WTC11 (cell line): Measurements from ENCODE around the gene GREB1. TPM values are rescaled to one million over a fixed set of nuclear protein-coding genes. Genes with fewer than 3 reads are reported as not detected.

Experiments used
- ATAC-seq: fragments of 200-7000 bp; cut with Tn5 transposase; 2 replicates; pipeline ENCODE4 v1.10.0; 2021; ENCODE audit warnings: mild to moderate bottlenecking, moderate library complexity
- CTCF ChIA-PET: fragments of 300-600 bp; sonication (Branson Sonifier 250); formaldehyde crosslinking; loops from one replicate; lab custom pipeline; 2021; ENCODE audit warnings: antibody characterized with exemption; lab: Charles Lee
- POLR2A ChIA-PET: fragments of 350-600 bp; sonication (Branson Sonifier 250); formaldehyde crosslinking; loops from one replicate; lab custom pipeline; 2021; ENCODE audit warnings: antibody characterized with exemption; lab: Charles Lee
- DNase-seq: peaks from one replicate; pipeline ENCODE4 v3.0.0; 2021; ENCODE audit warnings: low spot score
- H3K27ac Mint-ChIP-seq: 2 replicates; pipeline ENCODE4 v1.8.0; 2021; ENCODE audit warnings: mixed read lengths
- H3K27me3 Mint-ChIP-seq: 2 replicates; pipeline ENCODE4 v1.8.0; 2021; ENCODE audit warnings: low read depth, mild to moderate bottlenecking, moderate library complexity, mixed read lengths
- H3K36me3 Mint-ChIP-seq: 2 replicates; pipeline ENCODE4 v1.8.0; 2021; ENCODE audit warnings: mixed read lengths
- H3K4me1 Mint-ChIP-seq: 2 replicates; pipeline ENCODE4 v1.8.0; 2022; ENCODE audit warnings: mixed read lengths
- H3K4me3 Mint-ChIP-seq: 2 replicates; pipeline ENCODE4 v1.8.0; 2021; ENCODE audit warnings: mild to moderate bottlenecking, moderate library complexity, mixed read lengths
- H3K9me3 Mint-ChIP-seq: 2 replicates; pipeline ENCODE4 v1.8.0; 2021; ENCODE audit warnings: mixed read lengths
- E2F1 ChIP-seq: sonication (generic); formaldehyde crosslinking; IDR thresholded peaks from 2 replicates; pipeline ENCODE4 v1.8.0; 2022; ENCODE audit warnings: mild to moderate bottlenecking, missing genetic modification reagents
- FOXJ3 ChIP-seq: sonication (generic); formaldehyde crosslinking; IDR thresholded peaks from 2 replicates; pipeline ENCODE4 v1.9.0; 2021; ENCODE audit warnings: missing genetic modification reagents, mild to moderate bottlenecking, borderline replicate concordance
- FOXK1 ChIP-seq: sonication (generic); formaldehyde crosslinking; IDR thresholded peaks from 2 replicates; pipeline ENCODE4 v1.8.0; 2022; ENCODE audit warnings: mild to moderate bottlenecking, moderate library complexity, missing genetic modification reagents
- FOXP1 ChIP-seq: sonication (generic); formaldehyde crosslinking; IDR thresholded peaks from 2 replicates; pipeline ENCODE4 v1.8.0; 2022; ENCODE audit warnings: missing genetic modification reagents, mild to moderate bottlenecking, moderate library complexity, borderline replicate concordance
- GABPB1 ChIP-seq: sonication (generic); formaldehyde crosslinking; IDR thresholded peaks from 2 replicates; pipeline ENCODE4 v1.8.1; 2023; ENCODE audit warnings: mild to moderate bottlenecking, missing genetic modification reagents
- GTF2I ChIP-seq: fragments of 250-450 bp; sonication (Bioruptor Pico); conservative IDR thresholded peaks from 2 replicates; pipeline ENCODE4 v1.4.0; 2021; ENCODE audit warnings: mild to moderate bottlenecking
- MLX ChIP-seq: sonication (generic); formaldehyde crosslinking; IDR thresholded peaks from 2 replicates; pipeline ENCODE4 v1.8.1; 2023; ENCODE audit warnings: mild to moderate bottlenecking, missing genetic modification reagents, moderate library complexity
- SP1 ChIP-seq: sonication (generic); formaldehyde crosslinking; conservative IDR thresholded peaks from 2 replicates; pipeline ENCODE4 v1.8.1; 2022; ENCODE audit warnings: missing genetic modification reagents
- TCF7 ChIP-seq: sonication (generic); formaldehyde crosslinking; IDR thresholded peaks from 2 replicates; pipeline ENCODE4 v1.8.0; 2022; ENCODE audit warnings: mild to moderate bottlenecking, low read depth, missing genetic modification reagents, moderate library complexity
- TEAD4 ChIP-seq: sonication (generic); formaldehyde crosslinking; IDR thresholded peaks from 2 replicates; pipeline ENCODE4 v1.8.0; 2022; ENCODE audit warnings: mild to moderate bottlenecking, missing genetic modification reagents
- USF1 ChIP-seq: sonication (generic); formaldehyde crosslinking; IDR thresholded peaks from 2 replicates; pipeline ENCODE4 v1.8.0; 2022; ENCODE audit warnings: mild to moderate bottlenecking, missing genetic modification reagents
- ZBTB21 ChIP-seq: sonication (generic); formaldehyde crosslinking; IDR thresholded peaks from 2 replicates; pipeline ENCODE4 v1.8.1; 2023; ENCODE audit warnings: mild to moderate bottlenecking, missing genetic modification reagents, borderline replicate concordance
- ZMAT4 ChIP-seq: fragments of 250-450 bp; sonication (Bioruptor Pico); IDR thresholded peaks from 2 replicates; pipeline ENCODE4 v1.9.0; 2021; ENCODE audit warnings: mild to moderate bottlenecking
- ZNF121 ChIP-seq: sonication (generic); formaldehyde crosslinking; IDR thresholded peaks from 2 replicates; pipeline ENCODE4 v1.8.0; 2023; ENCODE audit warnings: missing genetic modification reagents
- total RNA-seq: library from RNA; stranded (reverse); gene quantifications from 3 replicates; pipeline ENCODE4 v1.2.3, GENCODE V29; 2021
- TF ChIP-seq, protein P1 (sequence below): sonication (generic); formaldehyde crosslinking; IDR thresholded peaks from 2 replicates; pipeline ENCODE4 v1.8.1; 2023; ENCODE audit warnings: mild to moderate bottlenecking, missing genetic modification reagents, borderline replicate concordance
- TF ChIP-seq, protein P2 (sequence below): sonication (generic); formaldehyde crosslinking; IDR thresholded peaks from 2 replicates; pipeline ENCODE4 v1.8.0; 2022; ENCODE audit warnings: missing genetic modification reagents
- TF ChIP-seq, protein P3 (sequence below): sonication (generic); formaldehyde crosslinking; IDR thresholded peaks from 2 replicates; pipeline ENCODE4 v1.8.1; 2023; ENCODE audit warnings: mild to moderate bottlenecking, missing genetic modification reagents

GREB1 gene
- total RNA-seq, 1 experiment from 2014 or later = 35.7 TPM

DNA sequence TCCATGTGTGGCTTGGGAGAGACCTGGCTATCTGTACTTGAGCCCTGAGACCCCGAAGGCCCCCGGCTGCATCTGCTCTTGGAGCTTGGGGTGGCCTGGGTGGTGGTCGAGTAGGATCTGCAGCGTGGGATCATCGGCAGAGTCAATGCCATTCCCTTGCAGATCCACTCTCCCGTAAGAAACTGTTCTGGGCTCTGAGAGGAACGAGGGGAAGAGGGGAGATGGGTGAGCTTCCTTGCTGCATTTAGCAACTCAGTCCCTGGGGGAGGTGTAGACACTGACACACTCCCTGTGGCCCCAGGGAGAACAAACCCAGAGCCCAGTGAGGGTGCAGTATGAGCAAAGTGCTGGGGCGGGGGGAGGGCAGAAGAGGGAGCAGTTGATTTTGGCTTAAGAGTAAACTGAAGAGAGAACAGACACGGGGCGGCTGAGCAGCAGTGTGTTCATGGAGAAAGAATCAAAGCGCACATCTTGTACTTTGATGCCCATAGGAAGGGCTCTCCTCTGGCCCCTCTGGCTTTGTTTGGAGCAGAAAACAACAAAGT is 8.5 kb downstream of the GREB1 start (continued):
- no peak for TF ChIP-seq E2F1
- TF ChIP-seq SP1 = no peak
- no peak for TF ChIP-seq TEAD4 (CRISPR knock-in tag)
- TF ChIP-seq FOXJ3 = no peak
- TF ChIP-seq, protein P1, sequence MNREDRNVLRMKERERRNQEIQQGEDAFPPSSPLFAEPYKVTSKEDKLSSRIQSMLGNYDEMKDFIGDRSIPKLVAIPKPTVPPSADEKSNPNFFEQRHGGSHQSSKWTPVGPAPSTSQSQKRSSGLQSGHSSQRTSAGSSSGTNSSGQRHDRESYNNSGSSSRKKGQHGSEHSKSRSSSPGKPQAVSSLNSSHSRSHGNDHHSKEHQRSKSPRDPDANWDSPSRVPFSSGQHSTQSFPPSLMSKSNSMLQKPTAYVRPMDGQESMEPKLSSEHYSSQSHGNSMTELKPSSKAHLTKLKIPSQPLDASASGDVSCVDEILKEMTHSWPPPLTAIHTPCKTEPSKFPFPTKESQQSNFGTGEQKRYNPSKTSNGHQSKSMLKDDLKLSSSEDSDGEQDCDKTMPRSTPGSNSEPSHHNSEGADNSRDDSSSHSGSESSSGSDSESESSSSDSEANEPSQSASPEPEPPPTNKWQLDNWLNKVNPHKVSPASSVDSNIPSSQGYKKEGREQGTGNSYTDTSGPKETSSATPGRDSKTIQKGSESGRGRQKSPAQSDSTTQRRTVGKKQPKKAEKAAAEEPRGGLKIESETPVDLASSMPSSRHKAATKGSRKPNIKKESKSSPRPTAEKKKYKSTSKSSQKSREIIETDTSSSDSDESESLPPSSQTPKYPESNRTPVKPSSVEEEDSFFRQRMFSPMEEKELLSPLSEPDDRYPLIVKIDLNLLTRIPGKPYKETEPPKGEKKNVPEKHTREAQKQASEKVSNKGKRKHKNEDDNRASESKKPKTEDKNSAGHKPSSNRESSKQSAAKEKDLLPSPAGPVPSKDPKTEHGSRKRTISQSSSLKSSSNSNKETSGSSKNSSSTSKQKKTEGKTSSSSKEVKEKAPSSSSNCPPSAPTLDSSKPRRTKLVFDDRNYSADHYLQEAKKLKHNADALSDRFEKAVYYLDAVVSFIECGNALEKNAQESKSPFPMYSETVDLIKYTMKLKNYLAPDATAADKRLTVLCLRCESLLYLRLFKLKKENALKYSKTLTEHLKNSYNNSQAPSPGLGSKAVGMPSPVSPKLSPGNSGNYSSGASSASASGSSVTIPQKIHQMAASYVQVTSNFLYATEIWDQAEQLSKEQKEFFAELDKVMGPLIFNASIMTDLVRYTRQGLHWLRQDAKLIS (CRISPR knock-in tag) = no peak
- TF ChIP-seq MLX (CRISPR knock-in tag) = no peak

DNA sequence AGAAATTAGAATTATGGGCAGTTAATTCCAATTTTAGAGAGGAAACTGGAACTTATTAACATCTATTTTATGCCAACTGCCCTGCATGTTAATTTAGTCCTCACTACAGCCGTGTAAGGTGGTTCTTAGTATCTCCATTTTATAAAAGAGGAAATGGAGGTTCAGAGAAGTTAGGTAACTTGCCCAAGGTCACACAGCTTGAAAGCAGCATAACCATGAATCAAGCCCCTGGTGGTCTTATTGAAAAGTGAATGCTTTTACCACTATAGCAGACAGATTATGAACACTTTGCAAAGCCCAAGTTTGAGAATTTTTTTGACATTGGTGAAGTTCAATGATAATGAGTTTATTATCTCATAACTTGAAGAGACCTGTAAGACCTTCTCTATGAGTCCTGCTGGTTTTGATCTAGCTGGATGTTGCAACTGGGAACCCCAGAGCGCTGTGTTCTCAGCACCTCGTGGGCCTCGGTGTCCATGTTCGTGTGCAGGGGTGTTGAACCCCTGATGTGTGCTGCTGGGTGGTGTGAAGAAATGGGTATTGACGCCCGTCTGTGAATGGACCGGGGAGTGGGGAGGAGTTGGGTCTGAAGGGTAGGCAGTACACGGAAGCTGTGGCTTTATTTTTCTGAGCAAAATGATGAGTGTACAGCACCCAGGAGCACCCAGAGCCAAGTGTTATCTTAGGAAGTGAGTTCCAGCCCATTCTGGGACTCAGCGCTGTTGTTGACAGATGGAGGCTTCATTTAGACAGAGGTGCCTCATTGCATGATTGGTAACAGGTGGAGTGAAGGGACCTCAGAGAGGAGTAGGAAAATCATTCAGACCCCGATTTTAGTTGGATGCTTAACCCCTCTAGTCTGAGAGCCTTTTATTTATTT is 9.7 kb downstream of the GREB1 start:
- DNase-seq (no peak), ATAC-seq (no peak)
- H3K36me3 Mint-ChIP-seq = no peaks in the 10 kb centered on the region
- ChIA-PET POLR2A (no interaction called here), CTCF (interaction anchor here (0.6 kb wide), 1 partner anchor 9 kb away, joined by 3 read pairs; no protein-coding TSS in a partner anchor)
- H3K9me3 Mint-ChIP-seq = no peaks in the 10 kb centered on the region
- H3K4me3 Mint-ChIP-seq = no peak overlapping the region
- peaks cover 60% of the 10 kb centered on the region for H3K4me1 Mint-ChIP-seq
- H3K27ac Mint-ChIP-seq = peak overlapping the region; percentile 85; the same call in 1 of the 2 replicates
- TF ChIP-seq GTF2I (CRISPR knock-in tag) = peak; percentile 59; the same call in 1 of the 2 replicates
- TF ChIP-seq GABPB1 (CRISPR knock-in tag) = 0 out of 2 replicates have a peak, but pooled peaks have one; percentile 29
- TF ChIP-seq, protein P2, sequence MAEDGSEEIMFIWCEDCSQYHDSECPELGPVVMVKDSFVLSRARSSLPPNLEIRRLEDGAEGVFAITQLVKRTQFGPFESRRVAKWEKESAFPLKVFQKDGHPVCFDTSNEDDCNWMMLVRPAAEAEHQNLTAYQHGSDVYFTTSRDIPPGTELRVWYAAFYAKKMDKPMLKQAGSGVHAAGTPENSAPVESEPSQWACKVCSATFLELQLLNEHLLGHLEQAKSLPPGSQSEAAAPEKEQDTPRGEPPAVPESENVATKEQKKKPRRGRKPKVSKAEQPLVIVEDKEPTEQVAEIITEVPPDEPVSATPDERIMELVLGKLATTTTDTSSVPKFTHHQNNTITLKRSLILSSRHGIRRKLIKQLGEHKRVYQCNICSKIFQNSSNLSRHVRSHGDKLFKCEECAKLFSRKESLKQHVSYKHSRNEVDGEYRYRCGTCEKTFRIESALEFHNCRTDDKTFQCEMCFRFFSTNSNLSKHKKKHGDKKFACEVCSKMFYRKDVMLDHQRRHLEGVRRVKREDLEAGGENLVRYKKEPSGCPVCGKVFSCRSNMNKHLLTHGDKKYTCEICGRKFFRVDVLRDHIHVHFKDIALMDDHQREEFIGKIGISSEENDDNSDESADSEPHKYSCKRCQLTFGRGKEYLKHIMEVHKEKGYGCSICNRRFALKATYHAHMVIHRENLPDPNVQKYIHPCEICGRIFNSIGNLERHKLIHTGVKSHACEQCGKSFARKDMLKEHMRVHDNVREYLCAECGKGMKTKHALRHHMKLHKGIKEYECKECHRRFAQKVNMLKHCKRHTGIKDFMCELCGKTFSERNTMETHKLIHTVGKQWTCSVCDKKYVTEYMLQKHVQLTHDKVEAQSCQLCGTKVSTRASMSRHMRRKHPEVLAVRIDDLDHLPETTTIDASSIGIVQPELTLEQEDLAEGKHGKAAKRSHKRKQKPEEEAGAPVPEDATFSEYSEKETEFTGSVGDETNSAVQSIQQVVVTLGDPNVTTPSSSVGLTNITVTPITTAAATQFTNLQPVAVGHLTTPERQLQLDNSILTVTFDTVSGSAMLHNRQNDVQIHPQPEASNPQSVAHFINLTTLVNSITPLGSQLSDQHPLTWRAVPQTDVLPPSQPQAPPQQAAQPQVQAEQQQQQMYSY (CRISPR knock-in tag) = no peak
- H3K27me3 Mint-ChIP-seq = no peaks in the 10 kb centered on the region

DNA sequence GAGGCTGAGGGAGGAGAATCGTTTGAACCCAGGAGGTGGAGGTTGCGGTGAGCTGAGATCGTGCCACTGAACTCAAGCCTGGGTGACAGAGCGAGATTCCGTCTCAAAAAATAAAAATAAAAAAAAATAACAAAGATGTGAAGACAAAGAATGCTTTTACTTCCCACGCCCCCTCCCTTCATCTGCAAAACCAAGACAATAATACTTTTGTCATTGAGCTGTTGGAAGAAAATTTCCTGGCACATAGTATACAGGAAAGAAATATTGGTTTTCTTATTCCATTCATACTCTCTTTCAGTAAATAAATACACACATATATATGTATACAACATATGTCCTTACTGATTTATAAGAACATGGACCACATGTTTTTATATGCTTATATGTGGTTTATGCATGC is 12.2 kb downstream of the GREB1 start:
- POLR2A ChIA-PET = no interaction called here
- no peak overlapping the region for H3K4me3 Mint-ChIP-seq
- TF ChIP-seq ZNF121 (CRISPR knock-in tag) (no peak), FOXP1 (CRISPR knock-in tag) (no peak), ZBTB21 (CRISPR knock-in tag) (no peak), TCF7 (CRISPR knock-in tag) (no peak), FOXK1 (no peak), ZMAT4 (CRISPR knock-in tag) (no peak), USF1 (CRISPR knock-in tag) (no peak), GABPB1 (CRISPR knock-in tag) (no peak)
- TF ChIP-seq, protein P3, sequence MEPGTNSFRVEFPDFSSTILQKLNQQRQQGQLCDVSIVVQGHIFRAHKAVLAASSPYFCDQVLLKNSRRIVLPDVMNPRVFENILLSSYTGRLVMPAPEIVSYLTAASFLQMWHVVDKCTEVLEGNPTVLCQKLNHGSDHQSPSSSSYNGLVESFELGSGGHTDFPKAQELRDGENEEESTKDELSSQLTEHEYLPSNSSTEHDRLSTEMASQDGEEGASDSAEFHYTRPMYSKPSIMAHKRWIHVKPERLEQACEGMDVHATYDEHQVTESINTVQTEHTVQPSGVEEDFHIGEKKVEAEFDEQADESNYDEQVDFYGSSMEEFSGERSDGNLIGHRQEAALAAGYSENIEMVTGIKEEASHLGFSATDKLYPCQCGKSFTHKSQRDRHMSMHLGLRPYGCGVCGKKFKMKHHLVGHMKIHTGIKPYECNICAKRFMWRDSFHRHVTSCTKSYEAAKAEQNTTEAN (CRISPR knock-in tag) = no peak

More for the DNA sequence above, 12.2 kb downstream of the GREB1 start:
- Mint-ChIP-seq H3K27ac (no peak overlapping the region), H3K9me3 (peaks cover 5% of the 10 kb centered on the region), H3K4me1 (peaks cover 53% of the 10 kb centered on the region), H3K27me3 (no peaks in the 10 kb centered on the region), H3K36me3 (peaks cover 4% of the 10 kb centered on the region; the same call in 1 of the 2 replicates)
- ATAC-seq = no peak
- CTCF ChIA-PET = interaction anchor here (1.0 to 1.8 kb wide), 2 partner anchors 38 to 68 kb away, joined by 3 to 4 read pairs; no protein-coding TSS in a partner anchor
- DNase-seq = no peak
